Measurements from ENCODE around the gene CD83. TPM values are rescaled to one million over a fixed set of nuclear protein-coding genes. Genes with fewer than 3 reads are reported as not detected.

The CD83 gene
- polyA plus RNA-seq, 1 donor (not counting 4 experiments of a cell fraction or from before 2014, with no cell fraction given), result 3.4 TPM

DNA sequence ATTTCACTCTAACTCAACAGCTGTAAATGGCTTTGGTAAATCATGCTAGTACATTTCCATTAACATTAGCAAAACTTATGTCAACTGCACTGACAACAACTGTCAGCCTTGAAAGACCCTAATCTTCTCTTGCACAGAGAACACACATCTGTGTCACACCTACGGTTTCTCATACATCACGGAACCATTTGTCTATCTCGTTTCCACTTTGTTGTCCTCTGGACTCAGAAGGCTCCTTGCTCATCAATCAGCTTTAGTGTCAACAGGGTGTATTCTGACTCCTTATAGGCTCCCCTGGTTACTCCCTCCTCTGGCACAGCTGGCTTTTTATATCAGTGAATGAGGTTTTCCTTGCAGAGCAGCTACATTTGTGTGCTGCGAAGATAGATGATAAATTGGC lies 49.3 kb downstream of the CD83 start:
- Histone ChIP-seq H3K36me3 (ENCODE audit: control insufficient read depth in 2 of 2, extremely low read depth in 1 of 2, insufficient read depth in 2 of 2, low read length in 2 of 2) (no peaks in the 10 kb centered on the region), H3K4me1 (ENCODE audit: control insufficient read depth, extremely low read depth, insufficient read depth, low read length) (peaks cover 5% of the 10 kb centered on the region), H3K4me2 (ENCODE audit: control insufficient read depth, extremely low read depth, insufficient read depth, low read depth, low read length) (no peak overlapping the region), H2AFZ (ENCODE audit: control insufficient read depth, low read length) (no peak overlapping the region), H3K27ac (ENCODE audit: control insufficient read depth, insufficient read depth, low read length) (no peak overlapping the region), H3K4me3 (ENCODE audit: control insufficient read depth in 2 of 3, extremely low read depth in 1 of 3, insufficient read depth in 2 of 3, low read depth in 1 of 3, low read length in 3 of 3) (no peak overlapping the region), H3K27me3 (ENCODE audit: control insufficient read depth, extremely low read depth, insufficient read depth, low read length) (no peaks in the 10 kb centered on the region), H3K9ac (ENCODE audit: control insufficient read depth, extremely low read depth, insufficient read depth, low read length) (no peak overlapping the region), H3K9me1 (ENCODE audit: control insufficient read depth, extremely low read depth, insufficient read depth, low read length) (no peaks in the 10 kb centered on the region), H3K9me3 (ENCODE audit: control insufficient read depth, low read depth, low read length) (peaks cover 6% of the 10 kb centered on the region), H4K20me1 (ENCODE audit: control insufficient read depth, extremely low read depth, insufficient read depth, low read length) (no peaks in the 10 kb centered on the region), H3K79me2 (ENCODE audit: control insufficient read depth, insufficient read depth, low read length) (no peaks in the 10 kb centered on the region)
- FAIRE-seq (no peak), DNase-seq (ENCODE audit: low read depth, low spot score) (no peak)
- dilution Hi-C loops (cut with MboI; ENCODE audit: extremely low pct_ligation_motif_present, low sequenced_read_pairs), result no loop called here
- no peak for TF ChIP-seq EZH2 (IDR thresholded peaks at IDR 0.05; ENCODE audit: low read length)
- TF ChIP-seq, protein P1, sequence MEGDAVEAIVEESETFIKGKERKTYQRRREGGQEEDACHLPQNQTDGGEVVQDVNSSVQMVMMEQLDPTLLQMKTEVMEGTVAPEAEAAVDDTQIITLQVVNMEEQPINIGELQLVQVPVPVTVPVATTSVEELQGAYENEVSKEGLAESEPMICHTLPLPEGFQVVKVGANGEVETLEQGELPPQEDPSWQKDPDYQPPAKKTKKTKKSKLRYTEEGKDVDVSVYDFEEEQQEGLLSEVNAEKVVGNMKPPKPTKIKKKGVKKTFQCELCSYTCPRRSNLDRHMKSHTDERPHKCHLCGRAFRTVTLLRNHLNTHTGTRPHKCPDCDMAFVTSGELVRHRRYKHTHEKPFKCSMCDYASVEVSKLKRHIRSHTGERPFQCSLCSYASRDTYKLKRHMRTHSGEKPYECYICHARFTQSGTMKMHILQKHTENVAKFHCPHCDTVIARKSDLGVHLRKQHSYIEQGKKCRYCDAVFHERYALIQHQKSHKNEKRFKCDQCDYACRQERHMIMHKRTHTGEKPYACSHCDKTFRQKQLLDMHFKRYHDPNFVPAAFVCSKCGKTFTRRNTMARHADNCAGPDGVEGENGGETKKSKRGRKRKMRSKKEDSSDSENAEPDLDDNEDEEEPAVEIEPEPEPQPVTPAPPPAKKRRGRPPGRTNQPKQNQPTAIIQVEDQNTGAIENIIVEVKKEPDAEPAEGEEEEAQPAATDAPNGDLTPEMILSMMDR (optimal IDR thresholded peaks at IDR 0.05 in 1 of 3, IDR thresholded peaks at IDR 0.05 in 1 of 3, conservative IDR thresholded peaks at IDR 0.05 in 1 of 3; ENCODE audit: extremely low read depth in 1 of 3, insufficient read depth in 2 of 3, low read length in 3 of 3), result no peak

- Histone ChIP-seq H3K9me3 (ENCODE audit: control insufficient read depth, low read depth, low read length) (peaks cover 6% of the 10 kb centered on the region), H3K4me2 (ENCODE audit: control insufficient read depth, extremely low read depth, insufficient read depth, low read depth, low read length) (no peak overlapping the region), H3K4me1 (ENCODE audit: control insufficient read depth, extremely low read depth, insufficient read depth, low read length) (peaks cover 3% of the 10 kb centered on the region), H3K4me3 (ENCODE audit: control insufficient read depth in 2 of 3, extremely low read depth in 1 of 3, insufficient read depth in 2 of 3, low read depth in 1 of 3, low read length in 3 of 3) (no peak overlapping the region), H4K20me1 (ENCODE audit: control insufficient read depth, extremely low read depth, insufficient read depth, low read length) (no peaks in the 10 kb centered on the region), H3K27ac (ENCODE audit: control insufficient read depth, insufficient read depth, low read length) (no peak overlapping the region), H3K27me3 (ENCODE audit: control insufficient read depth, extremely low read depth, insufficient read depth, low read length) (no peaks in the 10 kb centered on the region), H2AFZ (ENCODE audit: control insufficient read depth, low read length) (no peak overlapping the region), H3K79me2 (ENCODE audit: control insufficient read depth, insufficient read depth, low read length) (no peaks in the 10 kb centered on the region), H3K9ac (ENCODE audit: control insufficient read depth, extremely low read depth, insufficient read depth, low read length) (no peak overlapping the region), H3K9me1 (ENCODE audit: control insufficient read depth, extremely low read depth, insufficient read depth, low read length) (no peaks in the 10 kb centered on the region), H3K36me3 (ENCODE audit: control insufficient read depth in 2 of 2, extremely low read depth in 1 of 2, insufficient read depth in 2 of 2, low read length in 2 of 2) (no peaks in the 10 kb centered on the region)
- FAIRE-seq (no peak), DNase-seq (ENCODE audit: low read depth, low spot score) (no peak)
- TF ChIP-seq, protein P1 (optimal IDR thresholded peaks at IDR 0.05 in 1 of 3, IDR thresholded peaks at IDR 0.05 in 1 of 3, conservative IDR thresholded peaks at IDR 0.05 in 1 of 3; ENCODE audit: extremely low read depth in 1 of 3, insufficient read depth in 2 of 3, low read length in 3 of 3), result no peak
- TF ChIP-seq EZH2 (IDR thresholded peaks at IDR 0.05; ENCODE audit: low read length), result no peak
- dilution Hi-C loops (cut with MboI; ENCODE audit: extremely low pct_ligation_motif_present, low sequenced_read_pairs), result no loop called here
These were observed 52.6 kb downstream of the CD83 start for GRCh38 chr6:14170128-14170527.

All from keratinocyte (primary cell).